ENCODE results near the gene TRIM14. TPM values are rescaled to one million over a fixed set of nuclear protein-coding genes. Genes with fewer than 3 reads are reported as not detected.

TRIM14 gene
- total and polyA plus RNA-seq, 2 of the 13 experiments (the other 11 are each of a cell fraction or from before 2014, with no cell fraction given) = 9.2 to 13.0 TPM

DNA sequence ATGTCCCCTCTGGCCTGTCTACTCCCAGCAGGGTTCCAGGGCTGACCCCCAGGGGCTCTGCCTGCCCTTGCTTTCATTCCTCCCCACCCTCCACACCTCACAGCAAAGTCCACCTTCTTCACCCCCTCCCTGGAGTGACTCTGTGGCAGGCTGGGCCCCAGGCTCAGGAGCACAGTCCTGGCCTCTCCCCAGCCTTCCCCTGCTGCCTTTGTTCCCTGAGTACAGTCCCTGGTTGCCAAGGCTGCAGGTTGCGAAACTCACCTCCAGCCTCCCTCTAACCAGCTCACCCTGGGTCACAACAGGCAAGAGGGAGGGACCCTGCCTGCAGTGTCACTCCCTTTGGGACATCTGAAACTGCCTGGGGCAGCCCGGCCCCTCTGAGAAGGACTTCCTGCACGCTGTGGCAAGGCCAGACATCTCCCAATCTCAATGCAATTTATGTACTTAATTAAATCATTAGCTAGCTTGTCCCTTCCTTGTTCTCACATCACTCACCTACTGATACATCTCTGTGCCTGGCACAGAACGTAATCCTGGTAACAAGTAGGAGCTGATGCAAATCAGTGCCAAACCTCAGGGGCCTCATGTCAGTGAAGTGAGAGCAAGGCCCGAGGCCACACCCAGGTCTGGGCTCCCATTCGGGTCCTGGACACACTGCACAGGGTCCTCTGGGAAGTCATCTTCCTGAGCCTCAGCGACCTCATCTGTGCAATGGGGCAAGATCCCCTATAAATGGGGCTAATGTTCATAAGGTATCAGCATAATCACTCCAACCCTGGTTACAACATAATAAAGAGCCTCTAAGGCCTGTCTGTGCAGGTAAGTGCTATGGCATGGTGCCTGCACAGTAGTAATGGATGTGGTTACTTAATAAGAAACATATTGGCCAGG lies 27.3 kb upstream of the TRIM14 start (continued):
- TF ChIP-seq TRIM22 (IDR thresholded peaks at IDR 0.05) = no peak
- TF ChIP-seq THRA (CRISPR knock-in tag; IDR thresholded peaks at IDR 0.05; ENCODE audit: borderline replicate concordance) = peak; percentile 84
- peak; percentile 84 for TF ChIP-seq SP5 (CRISPR knock-in tag; IDR thresholded peaks at IDR 0.05; ENCODE audit: borderline replicate concordance, low read depth)
- 0 out of 2 replicates have a peak, but pooled peaks have one; percentile 65 for TF ChIP-seq ZNF567 (CRISPR knock-in tag; IDR thresholded peaks at IDR 0.05; ENCODE audit: borderline replicate concordance)
- peak; percentile 74; the same call in 1 of the 2 replicates for TF ChIP-seq SMAD3 (CRISPR knock-in tag; IDR thresholded peaks at IDR 0.05)
- no peak for TF ChIP-seq ZFAT (CRISPR knock-in tag; conservative IDR thresholded peaks at IDR 0.05)
- TF ChIP-seq SALL1 (CRISPR knock-in tag; IDR thresholded peaks at IDR 0.05) = peak; percentile 87
- TF ChIP-seq, protein P1, sequence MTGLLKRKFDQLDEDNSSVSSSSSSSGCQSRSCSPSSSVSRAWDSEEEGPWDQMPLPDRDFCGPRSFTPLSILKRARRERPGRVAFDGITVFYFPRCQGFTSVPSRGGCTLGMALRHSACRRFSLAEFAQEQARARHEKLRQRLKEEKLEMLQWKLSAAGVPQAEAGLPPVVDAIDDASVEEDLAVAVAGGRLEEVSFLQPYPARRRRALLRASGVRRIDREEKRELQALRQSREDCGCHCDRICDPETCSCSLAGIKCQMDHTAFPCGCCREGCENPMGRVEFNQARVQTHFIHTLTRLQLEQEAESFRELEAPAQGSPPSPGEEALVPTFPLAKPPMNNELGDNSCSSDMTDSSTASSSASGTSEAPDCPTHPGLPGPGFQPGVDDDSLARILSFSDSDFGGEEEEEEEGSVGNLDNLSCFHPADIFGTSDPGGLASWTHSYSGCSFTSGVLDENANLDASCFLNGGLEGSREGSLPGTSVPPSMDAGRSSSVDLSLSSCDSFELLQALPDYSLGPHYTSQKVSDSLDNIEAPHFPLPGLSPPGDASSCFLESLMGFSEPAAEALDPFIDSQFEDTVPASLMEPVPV (CRISPR knock-in tag; IDR thresholded peaks at IDR 0.05) = no peak
- TF ChIP-seq MATR3 (CRISPR knock-in tag; IDR thresholded peaks at IDR 0.05) = no peak
- TF ChIP-seq CBFB (CRISPR knock-in tag; IDR thresholded peaks at IDR 0.05) = peak; percentile 57; the same call in 1 of the 2 replicates
- peak; percentile 80 for TF ChIP-seq FOXP4 (CRISPR knock-in tag; IDR thresholded peaks at IDR 0.05)
- TF ChIP-seq FOXP1 (IDR thresholded peaks at IDR 0.05) = no peak
- peak; percentile 57 for TF ChIP-seq FOXP1 (CRISPR knock-in tag; IDR thresholded peaks at IDR 0.05)
- TF ChIP-seq ZFP1 (CRISPR knock-in tag; IDR thresholded peaks at IDR 0.05) = 0 out of 2 replicates have a peak, but pooled peaks have one; percentile 32
- TF ChIP-seq CCDC6 (CRISPR knock-in tag; IDR thresholded peaks at IDR 0.05) = no peak
- peak; percentile 27; the same call in 1 of the 2 replicates for TF ChIP-seq KMT2B (CRISPR knock-in tag; IDR thresholded peaks at IDR 0.05)
- peak; percentile 55; the same call in 1 of the 2 replicates for TF ChIP-seq KDM3A (CRISPR knock-in tag; IDR thresholded peaks at IDR 0.05; ENCODE audit: low read depth)
- peak; percentile 78; the same call in 1 of the 2 replicates for TF ChIP-seq ISL2 (CRISPR knock-in tag; IDR thresholded peaks at IDR 0.05)
- TF ChIP-seq RFX5 (IDR thresholded peaks at IDR 0.05; ENCODE audit: low read depth, low read length) = 0 out of 2 replicates have a peak, but pooled peaks have one; percentile 32
- peak; percentile 89 for TF ChIP-seq RFX3 (CRISPR knock-in tag; IDR thresholded peaks at IDR 0.05)
- peak; percentile 52; the same call in 1 of the 2 replicates for TF ChIP-seq ERF (CRISPR knock-in tag; IDR thresholded peaks at IDR 0.05)

Measured in HepG2 (cell line).